GM21619 (cell line): Measurements from ENCODE around the gene GNG7.

Source experiments
- ATAC-seq: cut with Tn5 transposase; IDR thresholded peaks from one replicate; pipeline ENCODE4 v1.9.1; 2021; ENCODE audit not compliant: unreplicated experiment

GNG7 gene

GRCh38 chr19:2702170-2703076 lies at the start of gene GNG7:
GNG7 (minus strand) TSS chr19:2702694; CDS start chr19:2520688, 182,006 bp downstream.
- peak; percentile 66 for ATAC-seq

- no peak for ATAC-seq
These were observed 48.9 kb upstream of the GNG7 start for GRCh38 chr19:2751438-2751830.

- ATAC-seq, result no peak
These were observed 48.4 kb upstream of the GNG7 start for GRCh38 chr19:2750808-2751437.

- no peak for ATAC-seq
These were observed 44.9 kb upstream of the GNG7 start for GRCh38 chr19:2747349-2747748.

GRCh38 chr19:2744113-2744512 lies 41.6 kb upstream of the GNG7 start:
- no peak for ATAC-seq

- no peak for ATAC-seq
These were observed 40.6 kb upstream of the GNG7 start for GRCh38 chr19:2743099-2743498.

GRCh38 chr19:2740314-2740656 lies 37.8 kb upstream of the GNG7 start:
- no peak for ATAC-seq

GRCh38 chr19:2739602-2740313 lies 37.3 kb upstream of the GNG7 start, which contains the start of gene SLC39A3:
SLC39A3 (minus strand) TSS chr19:2740017; CDS start chr19:2737257, 2,760 bp downstream.
- peak; percentile 94 for ATAC-seq

GRCh38 chr19:2736550-2737190 lies 34.2 kb upstream of the GNG7 start:
- no peak for ATAC-seq

GRCh38 chr19:2735374-2735773 lies 32.9 kb upstream of the GNG7 start:
- no peak for ATAC-seq

- no peak for ATAC-seq
These were observed 32.2 kb upstream of the GNG7 start for GRCh38 chr19:2734589-2735288.

GRCh38 chr19:2733930-2734588 lies 31.6 kb upstream of the GNG7 start:
- no peak for ATAC-seq

GRCh38 chr19:2732883-2733282 lies 30.4 kb upstream of the GNG7 start:
- no peak for ATAC-seq

- ATAC-seq, result no peak
These were observed 29.7 kb upstream of the GNG7 start for GRCh38 chr19:2732157-2732725.

GRCh38 chr19:2731181-2731995 lies 28.9 kb upstream of the GNG7 start:
- no peak for ATAC-seq

GRCh38 chr19:2729943-2730818 lies 27.7 kb upstream of the GNG7 start:
- ATAC-seq, result no peak

GRCh38 chr19:2728783-2729387 lies 26.4 kb upstream of the GNG7 start:
- ATAC-seq, result no peak

GRCh38 chr19:2727640-2727944 lies 25.1 kb upstream of the GNG7 start:
- no peak for ATAC-seq
